Measurements from ENCODE around the gene RUFY3.

Gene RUFY3

DNA sequence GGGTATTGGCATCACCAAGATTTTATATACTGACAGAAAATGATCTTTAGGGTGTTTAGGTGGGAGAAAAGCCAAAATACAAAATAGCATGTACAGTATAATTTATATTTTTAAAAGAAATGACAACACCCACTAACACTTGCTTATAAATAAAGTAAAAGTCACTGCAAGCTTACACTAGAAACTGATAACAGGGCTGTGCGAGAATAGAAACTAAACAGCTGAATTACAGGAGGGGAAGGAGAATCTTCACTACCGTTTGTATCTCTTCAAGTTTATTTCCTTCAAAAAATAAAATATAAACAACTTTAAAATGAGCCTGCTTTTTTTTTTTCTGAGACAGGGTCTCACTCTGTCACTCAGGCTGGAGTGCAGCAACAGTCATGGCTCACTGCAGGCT, 95.1 kb downstream of the RUFY3 start:
- H3K36me3 ChIP-seq (ENCODE audit: control insufficient read depth, insufficient read depth, low read length), result peaks cover 6% of the 10 kb centered on the region
- H3K27me3 ChIP-seq (ENCODE audit: control insufficient read depth, insufficient read depth, low read length), result no peaks in the 10 kb centered on the region
- no peak overlapping the region for H3K9ac ChIP-seq (ENCODE audit: low read depth, low read length)
- no peak overlapping the region for H3K4me3 ChIP-seq (ENCODE audit: low read depth, low read length)
- H3K9me3 ChIP-seq (ENCODE audit: control insufficient read depth, insufficient read depth, low read length), result no peaks in the 10 kb centered on the region
- no peaks in the 10 kb centered on the region for H3K4me1 ChIP-seq (ENCODE audit: control insufficient read depth, insufficient read depth, low read length)

DNA sequence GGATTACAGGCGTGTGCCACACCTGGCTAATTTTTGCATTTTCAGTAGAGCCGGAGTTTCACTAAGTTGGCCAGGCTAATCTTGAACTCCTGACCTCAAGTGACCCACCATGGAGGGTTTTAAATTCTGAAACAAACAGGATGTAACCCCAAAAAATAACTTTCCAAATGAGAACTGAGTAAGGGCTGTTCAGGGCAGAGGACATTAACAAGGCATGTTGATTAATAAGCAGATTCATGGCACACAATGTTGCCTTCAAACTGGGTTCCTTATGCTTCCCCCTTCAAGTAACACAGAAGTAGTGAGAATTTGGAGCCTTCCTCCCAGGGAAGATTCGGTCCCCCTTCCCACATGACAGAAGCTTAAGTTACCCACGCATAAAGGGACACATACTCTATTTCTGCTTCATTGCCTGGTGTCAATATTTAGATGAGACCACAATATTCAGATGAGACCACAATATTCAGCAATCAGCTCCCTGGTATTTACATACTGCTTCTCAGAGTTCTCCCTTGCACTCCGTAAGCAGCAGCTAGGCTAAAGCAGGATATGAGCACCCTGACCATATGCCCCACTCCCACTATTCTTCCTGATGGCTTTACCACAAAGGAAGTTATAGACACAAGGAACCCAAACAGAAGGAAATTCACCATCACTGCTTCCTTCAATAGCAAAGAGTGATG, 96.5 kb downstream of the RUFY3 start:
- no peaks in the 10 kb centered on the region for H3K27me3 ChIP-seq (ENCODE audit: control insufficient read depth, insufficient read depth, low read length)
- H3K4me3 ChIP-seq (ENCODE audit: low read depth, low read length), result no peak overlapping the region
- no peaks in the 10 kb centered on the region for H3K4me1 ChIP-seq (ENCODE audit: control insufficient read depth, insufficient read depth, low read length)
- H3K9me3 ChIP-seq (ENCODE audit: control insufficient read depth, insufficient read depth, low read length), result no peaks in the 10 kb centered on the region
- H3K36me3 ChIP-seq (ENCODE audit: control insufficient read depth, insufficient read depth, low read length), result peaks cover 6% of the 10 kb centered on the region
- H3K9ac ChIP-seq (ENCODE audit: low read depth, low read length), result no peak overlapping the region

DNA sequence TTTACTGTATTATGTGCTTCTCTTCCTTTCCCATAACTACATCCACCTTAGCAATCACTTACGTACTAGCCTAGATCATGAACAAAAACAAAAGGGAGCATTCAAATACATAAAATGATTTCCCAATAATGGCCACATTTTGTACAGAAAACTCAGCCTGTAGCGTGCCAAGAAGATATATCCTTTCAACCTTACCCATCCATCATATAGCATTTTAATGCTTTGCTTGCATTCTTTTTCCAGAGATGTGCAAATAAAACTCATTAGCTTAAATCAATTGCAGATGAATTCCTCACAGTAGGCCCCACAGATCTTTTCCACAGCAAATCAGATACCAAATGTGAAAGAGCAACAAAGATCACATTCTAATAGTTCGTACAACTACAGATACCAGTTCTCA, 97.2 kb downstream of the RUFY3 start:
- Histone ChIP-seq H3K4me1 (ENCODE audit: control insufficient read depth, insufficient read depth, low read length) (no peaks in the 10 kb centered on the region), H3K9me3 (ENCODE audit: control insufficient read depth, insufficient read depth, low read length) (no peaks in the 10 kb centered on the region), H3K9ac (ENCODE audit: low read depth, low read length) (no peak overlapping the region), H3K4me3 (ENCODE audit: low read depth, low read length) (no peak overlapping the region), H3K36me3 (ENCODE audit: control insufficient read depth, insufficient read depth, low read length) (peaks cover 12% of the 10 kb centered on the region), H3K27me3 (ENCODE audit: control insufficient read depth, insufficient read depth, low read length) (no peaks in the 10 kb centered on the region)

DNA sequence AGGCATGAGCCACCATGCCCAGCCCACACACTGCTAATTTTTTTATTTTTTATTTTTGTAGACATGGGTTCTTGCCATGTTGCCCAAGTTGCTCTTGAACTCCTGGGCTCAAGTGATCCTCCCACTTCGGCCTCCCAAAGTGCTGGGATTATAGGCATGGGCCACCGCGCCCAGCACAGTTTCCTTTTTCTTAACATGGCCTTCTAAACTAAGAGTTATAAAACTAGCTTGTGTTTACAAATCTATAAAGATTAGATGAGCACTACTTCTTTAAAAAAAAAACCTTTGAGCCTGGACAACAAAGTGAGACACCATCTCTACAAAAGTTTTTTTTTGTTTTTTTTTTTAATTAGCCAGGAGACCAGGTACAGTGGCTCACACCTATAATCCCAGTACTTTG, 107.3 kb downstream of the RUFY3 start:
- no peaks in the 10 kb centered on the region for H3K4me1 ChIP-seq (ENCODE audit: control insufficient read depth, insufficient read depth, low read length)
- peaks cover 49% of the 10 kb centered on the region for H3K36me3 ChIP-seq (ENCODE audit: control insufficient read depth, insufficient read depth, low read length)
- no peak overlapping the region for H3K9ac ChIP-seq (ENCODE audit: low read depth, low read length)
- H3K27me3 ChIP-seq (ENCODE audit: control insufficient read depth, insufficient read depth, low read length), result no peaks in the 10 kb centered on the region
- H3K4me3 ChIP-seq (ENCODE audit: low read depth, low read length), result no peak overlapping the region
- H3K9me3 ChIP-seq (ENCODE audit: control insufficient read depth, insufficient read depth, low read length), result no peaks in the 10 kb centered on the region

DNA sequence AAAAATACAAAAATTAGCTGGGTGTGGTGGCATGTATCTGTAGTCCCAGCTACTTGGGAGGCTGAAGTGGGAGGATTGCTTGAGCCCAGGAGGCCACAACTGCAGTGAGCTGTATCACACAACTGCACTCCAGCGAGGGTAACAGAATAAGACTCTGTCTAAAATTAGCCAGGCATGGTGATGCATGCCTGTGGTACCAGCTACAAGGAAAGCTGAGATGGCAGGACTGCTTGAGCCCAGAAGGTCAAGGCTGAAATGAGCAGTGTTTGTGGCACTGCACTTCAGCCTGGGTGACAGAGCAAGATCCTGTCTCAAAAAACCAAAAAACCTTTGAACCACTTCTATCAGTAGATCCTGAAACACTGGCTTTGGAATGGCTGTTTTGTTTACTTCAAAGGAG, 107.7 kb downstream of the RUFY3 start:
- Histone ChIP-seq H3K4me3 (ENCODE audit: low read depth, low read length) (no peak overlapping the region), H3K36me3 (ENCODE audit: control insufficient read depth, insufficient read depth, low read length) (peaks cover 44% of the 10 kb centered on the region), H3K27me3 (ENCODE audit: control insufficient read depth, insufficient read depth, low read length) (no peaks in the 10 kb centered on the region), H3K9me3 (ENCODE audit: control insufficient read depth, insufficient read depth, low read length) (no peaks in the 10 kb centered on the region), H3K4me1 (ENCODE audit: control insufficient read depth, insufficient read depth, low read length) (no peaks in the 10 kb centered on the region), H3K9ac (ENCODE audit: low read depth, low read length) (no peak overlapping the region)

DNA sequence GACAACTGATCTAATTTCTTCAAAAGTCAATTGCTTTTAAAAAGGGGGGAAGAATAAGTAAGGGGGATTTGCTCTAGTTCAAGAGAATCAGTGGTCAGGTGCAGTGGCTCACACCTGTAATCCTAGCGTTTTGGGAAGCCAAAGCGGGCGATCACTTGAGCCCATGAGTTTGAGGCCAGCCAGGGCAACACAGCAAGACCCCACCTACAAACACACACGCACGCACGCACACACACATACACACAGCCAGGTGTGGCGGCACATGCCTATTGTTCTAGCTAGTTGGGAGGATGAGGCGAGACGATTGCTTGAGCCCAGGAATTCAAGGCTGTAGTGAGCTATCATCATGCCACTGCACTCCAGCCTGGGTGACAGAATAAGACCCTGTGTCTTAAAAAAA, 108.3 kb downstream of the RUFY3 start:
- Histone ChIP-seq H3K4me1 (ENCODE audit: control insufficient read depth, insufficient read depth, low read length) (no peaks in the 10 kb centered on the region), H3K9ac (ENCODE audit: low read depth, low read length) (no peak overlapping the region), H3K9me3 (ENCODE audit: control insufficient read depth, insufficient read depth, low read length) (no peaks in the 10 kb centered on the region), H3K36me3 (ENCODE audit: control insufficient read depth, insufficient read depth, low read length) (peaks cover 42% of the 10 kb centered on the region), H3K27me3 (ENCODE audit: control insufficient read depth, insufficient read depth, low read length) (no peaks in the 10 kb centered on the region), H3K4me3 (ENCODE audit: low read depth, low read length) (no peak overlapping the region)

DNA sequence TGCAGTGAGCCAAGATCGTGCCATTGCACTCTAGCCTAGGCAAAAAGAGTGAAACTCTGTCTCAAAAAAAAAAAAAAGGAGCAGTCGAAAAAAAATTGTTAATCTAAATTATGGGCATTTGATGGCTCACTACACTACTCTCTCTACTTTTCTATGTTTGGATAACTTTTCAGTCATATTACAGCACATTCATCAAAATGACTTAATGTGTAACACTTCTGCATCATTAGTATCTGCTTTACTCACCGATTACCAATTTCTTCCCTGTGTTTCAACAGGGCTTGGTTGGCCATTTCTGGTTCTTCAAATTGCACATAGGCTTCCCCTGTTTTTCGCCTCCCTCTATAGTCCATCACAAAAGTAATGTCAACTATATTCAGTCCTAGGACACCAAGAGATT, 109.5 kb downstream of the RUFY3 start:
- Histone ChIP-seq H3K27me3 (ENCODE audit: control insufficient read depth, insufficient read depth, low read length) (no peaks in the 10 kb centered on the region), H3K9ac (ENCODE audit: low read depth, low read length) (no peak overlapping the region), H3K4me1 (ENCODE audit: control insufficient read depth, insufficient read depth, low read length) (peaks cover 2% of the 10 kb centered on the region), H3K36me3 (ENCODE audit: control insufficient read depth, insufficient read depth, low read length) (peaks cover 42% of the 10 kb centered on the region), H3K4me3 (ENCODE audit: low read depth, low read length) (no peak overlapping the region), H3K9me3 (ENCODE audit: control insufficient read depth, insufficient read depth, low read length) (no peaks in the 10 kb centered on the region)

DNA sequence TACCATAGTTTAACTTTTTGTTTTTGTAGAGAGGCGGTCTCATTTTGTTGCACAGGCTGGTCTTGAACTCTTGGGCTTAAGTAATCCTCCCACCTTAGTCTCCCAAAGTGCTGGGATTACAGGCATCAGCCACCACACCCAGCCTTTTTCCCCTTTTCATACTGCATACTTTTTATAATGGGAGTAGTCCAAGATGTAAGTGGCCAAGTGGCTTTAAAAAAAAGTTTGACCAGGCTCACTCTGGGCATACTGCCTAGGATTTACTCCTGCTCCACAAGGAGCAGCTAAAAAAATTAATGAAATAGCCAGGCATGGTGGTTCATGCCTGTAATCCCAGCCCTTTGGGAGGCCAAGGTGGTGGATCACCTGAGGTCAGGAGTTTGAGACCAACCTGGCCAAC, 111.9 kb downstream of the RUFY3 start:
- no peak overlapping the region for H3K9ac ChIP-seq (ENCODE audit: low read depth, low read length)
- peaks cover 7% of the 10 kb centered on the region for H3K4me1 ChIP-seq (ENCODE audit: control insufficient read depth, insufficient read depth, low read length)
- H3K9me3 ChIP-seq (ENCODE audit: control insufficient read depth, insufficient read depth, low read length), result no peaks in the 10 kb centered on the region
- no peaks in the 10 kb centered on the region for H3K27me3 ChIP-seq (ENCODE audit: control insufficient read depth, insufficient read depth, low read length)
- H3K36me3 ChIP-seq (ENCODE audit: control insufficient read depth, insufficient read depth, low read length), result peaks cover 30% of the 10 kb centered on the region
- no peak overlapping the region for H3K4me3 ChIP-seq (ENCODE audit: low read depth, low read length)

DNA sequence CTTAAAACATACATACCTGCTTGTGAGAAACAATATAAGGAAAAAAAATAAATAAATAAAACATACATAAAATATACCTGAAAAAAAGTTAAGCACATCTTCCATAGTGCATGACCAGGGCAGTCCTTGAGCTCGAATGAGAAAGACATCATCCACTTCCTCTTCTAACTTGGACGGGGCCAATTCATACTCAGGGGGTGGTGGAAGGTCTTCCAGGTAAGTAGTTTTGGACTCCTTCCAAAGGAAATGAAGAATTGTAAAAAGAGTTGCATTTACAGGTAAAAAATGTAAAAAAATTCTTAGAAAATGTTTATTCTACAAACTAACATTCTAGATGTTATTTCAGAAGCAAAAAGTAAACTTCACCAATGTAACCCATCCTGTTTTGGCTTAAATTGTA, 114.3 kb downstream of the RUFY3 start:
- H3K4me1 ChIP-seq (ENCODE audit: control insufficient read depth, insufficient read depth, low read length), result peaks cover 7% of the 10 kb centered on the region
- no peak overlapping the region for H3K4me3 ChIP-seq (ENCODE audit: low read depth, low read length)
- H3K27me3 ChIP-seq (ENCODE audit: control insufficient read depth, insufficient read depth, low read length), result no peaks in the 10 kb centered on the region
- no peaks in the 10 kb centered on the region for H3K9me3 ChIP-seq (ENCODE audit: control insufficient read depth, insufficient read depth, low read length)
- no peak overlapping the region for H3K9ac ChIP-seq (ENCODE audit: low read depth, low read length)
- H3K36me3 ChIP-seq (ENCODE audit: control insufficient read depth, insufficient read depth, low read length), result peaks cover 17% of the 10 kb centered on the region

DNA sequence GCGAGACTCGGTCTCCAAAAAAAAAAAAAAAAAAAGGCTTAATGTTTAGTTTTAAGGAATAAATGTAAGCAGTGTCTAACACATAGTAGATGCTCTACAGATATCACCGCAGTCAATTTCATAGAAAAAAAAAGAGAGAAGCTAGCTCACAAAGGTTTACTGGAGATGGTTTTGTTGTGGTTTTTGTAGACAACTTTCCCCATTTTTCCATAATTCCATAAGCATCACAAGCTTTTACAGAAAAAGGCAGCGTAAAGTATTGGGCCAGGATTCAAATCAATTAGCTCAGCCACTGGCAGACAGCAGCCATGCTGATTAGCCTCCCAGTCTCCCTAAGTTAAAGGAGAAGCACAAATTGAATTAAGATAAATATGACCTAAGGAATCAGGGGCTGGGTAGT, 116.4 kb downstream of the RUFY3 start:
- H3K27me3 ChIP-seq (ENCODE audit: control insufficient read depth, insufficient read depth, low read length), result no peaks in the 10 kb centered on the region
- peaks cover 7% of the 10 kb centered on the region for H3K4me1 ChIP-seq (ENCODE audit: control insufficient read depth, insufficient read depth, low read length)
- H3K36me3 ChIP-seq (ENCODE audit: control insufficient read depth, insufficient read depth, low read length), result peaks cover 8% of the 10 kb centered on the region

DNA sequence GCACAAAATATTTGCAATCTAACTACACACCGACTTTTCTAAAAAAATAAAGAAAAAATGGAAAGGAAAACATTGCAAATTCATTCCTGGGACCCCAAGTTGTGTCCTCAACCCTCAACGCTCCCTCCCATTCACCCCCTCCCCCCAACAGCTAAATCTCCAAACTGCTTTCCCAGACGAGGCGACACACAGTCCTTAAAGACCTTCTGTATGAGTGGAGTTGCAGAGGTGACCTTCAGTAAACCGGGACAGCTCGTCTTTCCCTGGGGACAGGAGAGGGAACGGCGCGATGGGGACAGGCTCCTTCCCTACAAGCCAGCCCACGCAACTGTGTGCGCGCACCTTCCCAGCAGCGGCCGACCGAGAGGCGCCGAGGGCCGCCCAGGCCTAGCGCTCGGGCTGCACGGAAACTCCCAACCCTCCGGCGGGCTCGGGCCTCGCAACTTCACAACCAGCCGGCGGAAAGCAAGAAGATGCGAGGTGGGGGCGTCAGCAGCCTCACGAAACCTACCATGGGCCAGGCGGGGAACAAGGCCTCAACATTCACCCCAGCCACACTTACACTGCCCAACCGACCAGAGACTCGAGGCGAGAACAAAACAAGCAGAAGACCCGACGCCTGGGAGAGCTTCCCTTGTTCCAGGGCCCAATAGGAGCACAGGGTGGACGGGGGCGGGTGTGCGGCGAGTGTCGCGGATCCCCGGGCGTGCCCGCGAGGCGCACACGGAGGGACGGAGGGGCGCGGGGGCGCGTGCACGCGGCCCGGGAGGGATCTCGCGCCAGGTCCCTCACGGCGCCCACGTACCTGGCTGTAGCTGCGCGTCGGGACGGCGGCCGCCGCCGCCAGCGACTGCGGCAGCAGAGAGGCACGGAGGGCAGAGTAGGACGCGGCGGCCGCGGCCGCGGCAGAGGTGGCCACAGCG, 117.2 kb downstream of the RUFY3 start:
- Histone ChIP-seq H3K9me3 (ENCODE audit: control insufficient read depth, insufficient read depth, low read length) (no peaks in the 10 kb centered on the region), H3K9ac (ENCODE audit: low read depth, low read length) (peak overlapping the region; percentile 88), H3K4me1 (ENCODE audit: control insufficient read depth, insufficient read depth, low read length) (peaks cover 7% of the 10 kb centered on the region), H3K27me3 (ENCODE audit: control insufficient read depth, insufficient read depth, low read length) (no peaks in the 10 kb centered on the region), H3K36me3 (ENCODE audit: control insufficient read depth, insufficient read depth, low read length) (peaks cover 8% of the 10 kb centered on the region), H3K4me3 (ENCODE audit: low read depth, low read length) (peak overlapping the region; percentile 97)

More for the DNA sequence above, 116.4 kb downstream of the RUFY3 start:
- peak overlapping the region; percentile 97 for H3K4me3 ChIP-seq (ENCODE audit: low read depth, low read length)
- H3K9ac ChIP-seq (ENCODE audit: low read depth, low read length), result peak overlapping the region; percentile 88
- no peaks in the 10 kb centered on the region for H3K9me3 ChIP-seq (ENCODE audit: control insufficient read depth, insufficient read depth, low read length)

DNA sequence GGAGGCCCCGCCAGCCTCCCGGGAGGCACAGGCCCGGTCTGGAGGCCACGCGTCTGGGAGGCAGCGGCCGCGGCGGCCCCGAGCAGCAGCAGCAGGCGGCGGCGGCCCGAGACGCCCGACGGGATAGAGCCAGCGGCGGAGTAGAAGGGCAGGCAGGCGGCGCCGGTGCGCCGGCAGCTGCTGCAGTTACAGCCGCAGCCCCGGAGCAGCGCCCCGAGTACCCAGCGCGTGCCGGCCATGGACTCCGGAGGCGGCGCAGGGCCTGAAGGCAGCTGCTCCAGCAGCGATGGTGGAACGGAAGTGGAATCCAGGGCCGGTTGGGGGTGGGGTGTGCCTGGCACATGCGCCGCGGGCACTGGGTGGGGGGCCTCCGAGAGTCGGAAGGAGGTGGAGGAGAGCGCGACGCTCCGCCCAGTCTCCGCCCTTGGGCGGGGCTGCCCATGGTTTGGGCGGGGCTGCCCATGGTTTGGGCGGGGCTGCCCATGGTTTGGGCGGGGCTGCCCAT, 117.9 kb downstream of the RUFY3 start, which contains the start of gene GRSF1:
TSS of gene GRSF1 (minus strand) at position 302 of the 505 bp plus-strand sequence. CDS start at position 239, 63 bp downstream.
- H3K9me3 ChIP-seq (ENCODE audit: control insufficient read depth, insufficient read depth, low read length), result no peaks in the 10 kb centered on the region
- H3K36me3 ChIP-seq (ENCODE audit: control insufficient read depth, insufficient read depth, low read length), result peaks cover 8% of the 10 kb centered on the region
- H3K27me3 ChIP-seq (ENCODE audit: control insufficient read depth, insufficient read depth, low read length), result no peaks in the 10 kb centered on the region
- peaks cover 7% of the 10 kb centered on the region for H3K4me1 ChIP-seq (ENCODE audit: control insufficient read depth, insufficient read depth, low read length)
- peak within 1 kb of the TSS; percentile 88 for H3K9ac ChIP-seq (ENCODE audit: low read depth, low read length)
- H3K4me3 ChIP-seq (ENCODE audit: low read depth, low read length), result peak within 1 kb of the TSS; percentile 97

Measured in iPS-15b (cell line).